ENCODE measurements around the gene DYNLRB1. TPM values are rescaled to one million over a fixed set of nuclear protein-coding genes. Genes with fewer than 3 reads are reported as not detected.

Gene DYNLRB1
- total and polyA plus RNA-seq, 2 of the 13 experiments (the other 11 are each of a cell fraction or from before 2014, with no cell fraction given) = 140 to 244 TPM

- POLR2A ChIA-PET = no interaction called here
- in situ Hi-C loops (cut with HindIII; ENCODE audit: extremely low pct_ligation_motif_present, low pct_unique_long_range_greater_than_20kb) = loop anchor here (5.0 kb wide), 1 partner anchor 173 kb away; no protein-coding TSS in a partner anchor
These were observed 23.5 kb downstream of the DYNLRB1 start for GRCh38 chr20:34539756-34540155.

More at GRCh38 chr20:34539756-34540155, 23.5 kb downstream of the DYNLRB1 start:
- CTCF ChIA-PET (ENCODE audit: low intra/inter-chr PET ratio, low total read pairs) = interaction anchor here (1.6 kb wide), 1 partner anchor 229 kb away, joined by 21 read pairs; no protein-coding TSS in a partner anchor
- BruUV-seq (replicated peaks) = no TSS peak
- no peak overlapping the region for H3K27ac ChIP-seq (ENCODE audit: extremely low read length, insufficient read depth, low read length)
- DNase-seq (ENCODE audit: low spot score) (no peak), FAIRE-seq (no peak), ATAC-seq (no peak)
- WGBS (ENCODE audit: low lambda C conversion rate) = 96% methylated on average over 8 of the region's 8 CpGs
- no peaks in the 10 kb centered on the region for H3K79me2 ChIP-seq (ENCODE audit: insufficient read depth, low read length)
- H3K27me3 ChIP-seq (ENCODE audit: control insufficient read depth in 1 of 2, insufficient read depth in 2 of 2, low read length in 2 of 2) = no peaks in the 10 kb centered on the region
- peaks cover 4% of the 10 kb centered on the region; the same call in 1 of the 2 replicates for H4K20me1 ChIP-seq (ENCODE audit: insufficient read depth, low read length)
- peaks cover 19% of the 10 kb centered on the region for H3K4me1 ChIP-seq (ENCODE audit: insufficient read depth, low read length)
- no peak overlapping the region for H3K4me2 ChIP-seq (ENCODE audit: low read depth, low read length)
- peaks cover 45 to 70% of the 10 kb centered on the region in 2 experiments for H3K36me3 ChIP-seq (replicated peaks in 1 of 2; ENCODE audit: control insufficient read depth in 1 of 2, insufficient read depth in 2 of 2, low read length in 2 of 2)
- TF ChIP-seq ZNF407 (CRISPR knock-in tag; IDR thresholded peaks at IDR 0.05; ENCODE audit: not compliant biosample characterization) = no peak
- peak; percentile 60 for TF ChIP-seq ZBTB33 (CRISPR knock-in tag; IDR thresholded peaks at IDR 0.05)
- TF ChIP-seq ZNF770 (CRISPR knock-in tag; IDR thresholded peaks at IDR 0.05) = peak; percentile 50; the same call in 1 of the 2 replicates
- no peaks in the 10 kb centered on the region for H3K9me3 ChIP-seq (ENCODE audit: low read length)
- H3K4me3 ChIP-seq (replicated peaks in 1 of 3; ENCODE audit: insufficient read depth in 1 of 3, low read depth in 2 of 3, low read length in 3 of 3) = no peak overlapping the region
- no peak overlapping the region for H2AFZ ChIP-seq (ENCODE audit: low read length)
- intact Hi-C loops (cut with micrococcal nuclease; ENCODE audit: unreplicated experiment) = loop anchor here (5.0 kb wide), 1 partner anchor 168 kb away; no protein-coding TSS in a partner anchor
- H3K9ac ChIP-seq (ENCODE audit: insufficient read depth, low read depth, low read length) = no peak overlapping the region

Data from HepG2 (cell line).